ENCODE data around the gene DDX51. TPM values are rescaled to one million over a fixed set of nuclear protein-coding genes. Genes with fewer than 3 reads are reported as not detected.

DDX51 gene
- total RNA-seq, 1 experiment from 2014 or later = 29.3 TPM

- TF ChIP-seq CTCF (IDR thresholded peaks at IDR 0.05) (no peak), POLR2AphosphoS5 (IDR thresholded peaks at IDR 0.05; ENCODE audit: low read depth, low read length) (no peak), REST (IDR thresholded peaks at IDR 0.05; ENCODE audit: insufficient read depth in 1 of 2, low read depth in 2 of 2, low read length in 1 of 2) (no peak), TCF7L2 (IDR thresholded peaks at IDR 0.05; ENCODE audit: low read depth, low read length) (no peak), SIN3A (IDR thresholded peaks at IDR 0.05; ENCODE audit: borderline replicate concordance, insufficient read depth, low read depth, low read length) (no peak)
- H3K4me3 ChIP-seq (ENCODE audit: low read depth in 2 of 2, low read length in 2 of 2) = no peak overlapping the region
- CTCF ChIA-PET = no interaction called here
- DNase-seq (ENCODE audit: low read depth, low spot score) (no peak), ATAC-seq (no peak)
- POLR2A ChIA-PET = no interaction called here
- no peaks in the 10 kb centered on the region for H3K9me3 ChIP-seq (ENCODE audit: control insufficient read depth, insufficient read depth, low read depth, low read length)
- no peaks in the 10 kb centered on the region for H3K27me3 ChIP-seq (ENCODE audit: control insufficient read depth, insufficient read depth, low read length)
- BruUV-seq (replicated peaks) = no TSS peak
- intact Hi-C loops (cut with micrococcal nuclease; ENCODE audit: unreplicated experiment) (no loop called here), in situ Hi-C loops (cut with HindIII; ENCODE audit: low pct_unique_long_range_greater_than_20kb, low sequenced_read_pairs) (no loop called here)
- H3K4me1 ChIP-seq (ENCODE audit: control insufficient read depth, insufficient read depth, low read length) = no peaks in the 10 kb centered on the region
- H3K36me3 ChIP-seq (ENCODE audit: control insufficient read depth, insufficient read depth, low read length) = peaks cover 3% of the 10 kb centered on the region; the same call in 1 of the 2 replicates
- no peak overlapping the region for H3K27ac ChIP-seq (ENCODE audit: low read length)
Observed at GRCh38 chr12:132102297-132102696, 41.8 kb downstream of the DDX51 start.

- no TSS peak for BruUV-seq (replicated peaks)
- Histone ChIP-seq H3K27ac (ENCODE audit: low read length) (no peak overlapping the region), H3K27me3 (ENCODE audit: control insufficient read depth, insufficient read depth, low read length) (no peaks in the 10 kb centered on the region), H3K4me3 (ENCODE audit: low read depth in 2 of 2, low read length in 2 of 2) (no peak overlapping the region), H3K9me3 (ENCODE audit: control insufficient read depth, insufficient read depth, low read depth, low read length) (no peaks in the 10 kb centered on the region), H3K4me1 (ENCODE audit: control insufficient read depth, insufficient read depth, low read length) (no peaks in the 10 kb centered on the region), H3K36me3 (ENCODE audit: control insufficient read depth, insufficient read depth, low read length) (peaks cover 3% of the 10 kb centered on the region; the same call in 1 of the 2 replicates)
- DNase-seq (ENCODE audit: low read depth, low spot score) (no peak), ATAC-seq (peak; percentile 36; the same call in 1 of the 2 replicates)
- in situ Hi-C loops (cut with HindIII; ENCODE audit: low pct_unique_long_range_greater_than_20kb, low sequenced_read_pairs) = no loop called here
- TF ChIP-seq TCF7L2 (IDR thresholded peaks at IDR 0.05; ENCODE audit: low read depth, low read length) (no peak), POLR2AphosphoS5 (IDR thresholded peaks at IDR 0.05; ENCODE audit: low read depth, low read length) (no peak), REST (IDR thresholded peaks at IDR 0.05; ENCODE audit: insufficient read depth in 1 of 2, low read depth in 2 of 2, low read length in 1 of 2) (no peak), SIN3A (IDR thresholded peaks at IDR 0.05; ENCODE audit: borderline replicate concordance, insufficient read depth, low read depth, low read length) (no peak), CTCF (IDR thresholded peaks at IDR 0.05) (no peak)
- POLR2A ChIA-PET = no interaction called here
- CTCF ChIA-PET = no interaction called here
- intact Hi-C loops (cut with micrococcal nuclease; ENCODE audit: unreplicated experiment) = no loop called here
Observed at GRCh38 chr12:132100306-132101065, 43.6 kb downstream of the DDX51 start.

Measured in Panc1 (cell line).